ENCODE measurements around the gene MAGEC1. TPM values are rescaled to one million over a fixed set of nuclear protein-coding genes. Genes with fewer than 3 reads are reported as not detected.

Gene MAGEC1
- total RNA-seq, 1 experiment from 2014 or later, result not detected

Other genes with a start within 250 kb of the MAGEC1 start
- not detected in 2 replicates for gene SPANXD, start 205.2 kb upstream of the MAGEC1 start, total RNA-seq (2014; rRNA removed; shearing (Covaris generic); ENCODE audit: low replicate concordance)
- not detected in 2 replicates for gene MAGEC3, start 65.6 kb upstream of the MAGEC1 start, total RNA-seq (2014; rRNA removed; shearing (Covaris generic); ENCODE audit: low replicate concordance)

Measured in Caki2 (cell line).